ENCODE data around the gene SYF2.

Gene SYF2

GRCh38 chr1:25239681-25240541, 7.6 kb upstream of the SYF2 start (continued):
- TF ChIP-seq PRDM10 (tag by site-specific recombination; IDR thresholded peaks at IDR 0.05): peak; percentile 92
- TF ChIP-seq ZNF133 (tag by site-specific recombination; IDR thresholded peaks at IDR 0.05): no peak
- no peak for TF ChIP-seq KLF10 (tag by site-specific recombination; IDR thresholded peaks at IDR 0.05)
- peak; percentile 100 for TF ChIP-seq GLIS2 (tag by site-specific recombination; IDR thresholded peaks at IDR 0.05)
- no peak for TF ChIP-seq ZNF624 (tag by site-specific recombination; IDR thresholded peaks at IDR 0.05)
- no peak for TF ChIP-seq GLI2 (tag by site-specific recombination; IDR thresholded peaks at IDR 0.05; ENCODE audit: borderline replicate concordance, low read depth)
- TF ChIP-seq ZEB2 (tag by site-specific recombination; IDR thresholded peaks at IDR 0.05): peak; percentile 96
- TF ChIP-seq ZNF561 (tag by site-specific recombination; IDR thresholded peaks at IDR 0.05; ENCODE audit: borderline replicate concordance): peak; percentile 75; the same call in 1 of the 2 replicates
- TF ChIP-seq BCL6B (tag by site-specific recombination; IDR thresholded peaks at IDR 0.05): no peak
- no peak for TF ChIP-seq ZNF10 (tag by site-specific recombination; IDR thresholded peaks at IDR 0.05)
- TF ChIP-seq ZNF239 (tag by site-specific recombination; IDR thresholded peaks at IDR 0.05): no peak
- TF ChIP-seq ZNF37A (tag by site-specific recombination; IDR thresholded peaks at IDR 0.05): no peak
- no peak for TF ChIP-seq ZNF174 (tag by site-specific recombination; IDR thresholded peaks at IDR 0.05)
- no peak for TF ChIP-seq YY1 (tag by site-specific recombination; IDR thresholded peaks at IDR 0.05)
- peak; percentile 95 for TF ChIP-seq SP2 (tag by site-specific recombination; IDR thresholded peaks at IDR 0.05)
- no peak for TF ChIP-seq RBAK (tag by site-specific recombination; IDR thresholded peaks at IDR 0.05)
- no peak for TF ChIP-seq ZNF18 (tag by site-specific recombination; IDR thresholded peaks at IDR 0.05)
- TF ChIP-seq ZSCAN23 (tag by site-specific recombination; IDR thresholded peaks at IDR 0.05): no peak
- TF ChIP-seq ZNF639 (tag by site-specific recombination; IDR thresholded peaks at IDR 0.05): peak; percentile 50; the same call in 1 of the 2 replicates
- no peak for TF ChIP-seq ZSCAN18 (tag by site-specific recombination; IDR thresholded peaks at IDR 0.05)
- no peak for TF ChIP-seq OSR2 (tag by site-specific recombination; IDR thresholded peaks at IDR 0.05)
- TF ChIP-seq ZBTB26 (tag by site-specific recombination; optimal IDR thresholded peaks at IDR 0.05): peak; percentile 59

Data from HEK293 (cell line).